GM19351 (cell line): ENCODE measurements around the gene MTA2.
"Not testable (repeated sequence)": the region's sequence is repeated elsewhere in the genome, so short reads cannot be mapped to it uniquely, and the experiment has no call there.

ENCODE experiments used
- ATAC-seq: cut with Tn5 transposase; IDR thresholded peaks from one replicate; pipeline ENCODE4 v1.9.1; 2021; ENCODE audit warnings: mild to moderate bottlenecking, moderate library complexity; ENCODE audit not compliant: unreplicated experiment

Gene MTA2

DNA sequence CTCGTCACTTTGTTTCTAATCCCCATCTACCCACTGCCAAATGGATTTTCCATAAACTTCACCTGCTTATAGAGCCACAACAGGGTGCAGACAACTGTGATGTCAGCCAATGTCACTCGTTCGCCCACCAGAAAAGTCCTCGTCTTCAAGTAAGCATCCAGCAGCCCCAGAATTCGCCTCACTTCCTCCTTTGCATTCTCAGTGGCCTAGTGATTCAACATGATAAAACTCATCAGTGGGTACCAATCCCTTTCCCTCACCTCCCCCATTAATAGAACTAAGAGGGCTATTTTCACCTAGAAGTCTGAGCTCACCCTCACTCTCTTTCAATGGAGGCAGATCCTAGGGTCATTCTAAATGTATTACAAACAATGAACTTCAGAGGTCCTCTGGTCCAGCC lies 30.8 kb downstream of the MTA2 start:
- not testable (repeated sequence) for ATAC-seq

DNA sequence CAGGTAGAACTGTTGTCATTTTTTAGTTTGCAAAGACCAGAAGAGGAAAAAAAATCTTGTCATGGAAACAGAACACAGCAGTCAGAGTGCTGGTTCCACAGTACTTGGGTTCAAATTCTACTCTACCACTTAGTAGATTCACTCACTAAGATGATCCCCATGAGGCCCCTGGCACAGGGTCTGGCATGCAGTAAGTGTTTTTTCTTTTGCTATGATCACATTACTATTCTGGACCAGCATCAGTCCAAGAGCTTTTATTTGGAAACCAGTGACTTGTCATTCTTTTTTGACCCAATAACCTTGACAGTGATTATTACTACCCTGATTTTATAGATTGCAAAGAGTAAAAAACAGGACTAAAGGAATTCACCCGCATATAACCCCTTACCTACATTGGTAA lies 32.1 kb downstream of the MTA2 start:
- ATAC-seq: no peak

- no peak for ATAC-seq
Measured at GRCh38 chr11:62567018-62567633, 34.5 kb downstream of the MTA2 start.

DNA sequence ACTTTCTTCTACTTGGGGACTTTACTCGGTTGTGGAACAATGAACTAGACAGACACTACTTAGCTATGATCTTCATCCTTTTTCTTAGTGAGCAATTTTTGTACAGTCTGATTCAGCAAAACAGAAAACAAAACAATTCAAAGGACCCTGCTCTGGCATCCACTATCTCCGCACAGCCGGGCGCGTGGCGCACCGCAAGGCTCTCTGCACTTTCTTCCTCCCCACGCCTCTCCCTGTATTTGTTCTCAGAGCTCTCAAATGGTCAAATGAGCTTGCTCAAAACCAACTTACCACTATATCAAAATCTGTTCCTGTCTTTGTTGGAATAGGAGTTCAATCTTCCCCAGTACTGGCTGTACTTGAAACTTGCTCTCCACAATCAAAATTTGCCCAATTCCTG lies 35.4 kb downstream of the MTA2 start:
- no peak for ATAC-seq

GRCh38 chr11:62565100-62565802 lies 36.4 kb downstream of the MTA2 start:
- no peak for ATAC-seq

DNA sequence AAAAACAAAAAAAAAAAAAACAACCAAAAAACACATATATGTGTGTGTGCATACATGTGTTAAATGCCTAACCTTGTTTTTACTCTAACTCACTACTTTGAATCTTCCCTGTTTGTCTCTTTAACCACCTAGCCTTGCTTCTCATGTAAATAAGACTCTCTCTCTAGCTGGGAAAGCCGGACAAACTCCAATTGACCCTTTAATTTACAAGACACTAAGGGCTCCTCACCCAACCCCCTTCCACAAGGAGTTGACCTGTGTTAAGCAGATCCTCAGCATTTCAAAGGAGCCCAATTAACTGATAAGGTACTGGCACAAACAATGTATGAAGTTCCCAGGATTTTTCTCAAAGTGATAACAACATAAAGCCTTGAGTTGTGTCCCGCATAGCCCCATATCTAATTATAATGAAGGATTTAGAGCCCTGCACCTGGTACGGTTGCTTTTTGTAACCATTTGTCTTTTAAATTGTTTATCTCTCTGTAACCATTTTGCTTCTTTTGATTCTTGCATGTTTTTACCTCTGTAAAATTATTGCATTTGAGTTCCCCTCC lies 39.9 kb downstream of the MTA2 start:
- ATAC-seq: not testable (repeated sequence)

GRCh38 chr11:62560566-62561103 lies 41.0 kb downstream of the MTA2 start:
- ATAC-seq: no peak

DNA sequence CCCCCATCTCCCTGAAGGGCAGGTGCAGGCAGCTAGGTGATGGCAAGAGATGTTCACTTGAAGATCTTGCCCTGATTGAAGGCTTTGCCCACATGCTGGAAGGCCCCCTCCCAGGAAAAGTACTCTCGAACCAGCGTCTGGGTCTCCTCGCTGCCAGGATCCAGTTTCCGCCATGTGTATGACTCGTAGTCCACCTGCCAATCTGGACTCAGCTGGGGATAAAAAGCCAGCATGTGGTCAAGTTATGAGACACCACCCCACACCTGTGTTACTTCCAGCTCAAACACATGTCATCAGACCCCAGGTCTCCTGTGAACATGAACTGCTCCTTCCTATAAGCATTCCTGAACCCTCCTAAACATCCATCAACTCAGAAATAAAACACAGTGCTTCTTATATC lies 42.0 kb downstream of the MTA2 start:
- not testable (repeated sequence) for ATAC-seq

- no peak for ATAC-seq
Measured at GRCh38 chr11:62559204-62559603, 42.5 kb downstream of the MTA2 start.

- ATAC-seq: no peak
Measured at GRCh38 chr11:62558669-62559068, 43.0 kb downstream of the MTA2 start.

GRCh38 chr11:62556875-62557631 lies 44.6 kb downstream of the MTA2 start:
- ATAC-seq: peak; percentile 48

- peak; percentile 39 for ATAC-seq
Measured at GRCh38 chr11:62556108-62556874, 45.4 kb downstream of the MTA2 start.

DNA sequence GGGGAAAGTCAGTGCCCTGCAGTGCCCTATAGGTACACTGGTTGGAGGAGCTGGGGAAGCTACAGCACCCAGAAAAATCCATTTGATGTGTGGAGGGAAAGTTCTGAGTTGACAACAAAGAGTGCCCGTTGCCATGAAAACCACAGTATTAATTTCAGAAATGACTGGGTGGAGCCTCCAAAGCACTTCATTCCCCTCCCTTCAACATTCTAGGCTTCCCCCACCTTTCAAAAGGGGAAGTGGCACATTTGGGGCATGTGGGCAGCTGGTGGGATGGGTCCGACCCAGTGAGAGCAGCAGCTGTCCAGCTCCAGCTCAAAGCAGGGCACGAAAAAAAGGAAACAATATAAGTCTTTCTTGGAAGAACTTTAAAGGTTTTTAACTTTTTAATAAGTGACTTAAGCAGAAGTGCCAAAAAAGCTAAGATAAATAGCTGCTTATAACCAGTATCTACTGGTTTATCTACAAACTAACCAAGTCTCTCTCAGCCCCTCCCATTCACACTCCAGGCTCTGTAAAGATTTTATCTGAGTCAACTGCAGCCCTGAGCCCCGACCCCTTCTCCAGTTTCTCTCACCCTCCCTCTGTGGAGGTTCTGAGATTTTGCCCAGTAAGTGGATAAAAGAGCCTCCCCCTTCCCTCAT lies 46.1 kb downstream of the MTA2 start:
- peak; percentile 19 for ATAC-seq

GRCh38 chr11:62554387-62555167 lies 47.1 kb downstream of the MTA2 start:
- ATAC-seq: no peak

GRCh38 chr11:62553839-62554361 lies 47.8 kb downstream of the MTA2 start:
- no peak for ATAC-seq

DNA sequence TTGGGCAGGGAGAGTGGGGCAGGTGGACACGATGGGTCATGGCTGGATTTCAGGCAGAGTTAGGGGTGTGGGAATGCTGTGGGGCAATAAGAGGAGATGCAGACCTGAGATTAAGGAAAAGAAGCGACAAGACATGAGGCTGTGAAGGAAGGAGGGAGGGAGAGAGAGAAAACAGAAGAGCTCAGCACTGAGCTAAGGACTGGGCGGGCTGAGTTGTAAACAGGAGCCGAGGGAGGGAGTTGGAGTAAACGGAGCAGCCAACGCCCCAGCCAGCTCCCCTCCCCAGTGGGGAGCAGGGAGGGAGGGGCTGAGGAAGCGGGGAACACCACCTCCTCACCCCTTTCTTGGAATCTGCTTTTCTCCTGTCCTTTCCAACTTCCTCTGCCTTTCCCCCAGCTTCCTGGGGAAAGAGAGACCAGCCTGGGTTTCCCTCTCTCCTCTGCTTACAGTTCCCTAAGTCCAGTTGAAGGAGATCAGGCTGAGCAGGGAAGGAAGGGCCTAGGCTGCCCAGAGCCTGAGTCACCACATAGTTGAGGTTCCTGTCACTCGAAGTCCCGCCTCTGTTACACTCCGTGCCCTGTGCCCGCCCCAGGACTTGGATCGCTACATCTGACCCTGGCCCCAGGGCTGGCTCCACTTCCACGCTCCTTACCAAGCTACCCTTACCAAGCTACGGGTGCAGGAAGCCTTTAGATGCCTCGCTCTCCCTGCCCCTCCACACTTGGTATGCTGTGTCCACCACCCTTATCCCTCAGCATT lies 48.4 kb downstream of the MTA2 start:
- ATAC-seq: no peak

GRCh38 chr11:62552485-62553079 lies 49.1 kb downstream of the MTA2 start:
- no peak for ATAC-seq

DNA sequence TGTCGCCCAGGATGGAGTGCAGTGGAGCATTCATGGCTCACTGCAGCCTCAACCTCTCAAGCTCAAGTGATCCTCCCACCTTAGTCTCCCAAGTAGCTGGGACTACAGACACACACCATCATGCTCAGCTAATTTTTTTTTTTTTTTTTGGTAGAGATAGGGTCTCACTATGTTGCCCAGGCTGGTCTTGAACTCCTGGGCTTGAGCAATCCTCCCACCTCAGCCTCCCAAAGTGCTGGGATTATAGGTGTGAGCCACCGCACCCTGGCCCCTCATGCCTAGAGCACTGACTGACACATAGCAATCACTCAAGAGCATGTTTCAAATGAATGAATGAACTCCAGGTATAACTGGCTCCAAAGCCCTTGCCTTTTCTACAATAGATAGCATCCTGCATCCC lies 51.2 kb downstream of the MTA2 start:
- not testable (repeated sequence) for ATAC-seq
